Measurements from ENCODE around the gene TBC1D8. TPM values are rescaled to one million over a fixed set of nuclear protein-coding genes. Genes with fewer than 3 reads are reported as not detected.

Gene TBC1D8
- total and polyA plus RNA-seq, 9 of the 15 experiments (the other 6 are each of a cell fraction or from before 2014, with no cell fraction given), result 0.36 to 1.3 (median 0.82) TPM

DNA sequence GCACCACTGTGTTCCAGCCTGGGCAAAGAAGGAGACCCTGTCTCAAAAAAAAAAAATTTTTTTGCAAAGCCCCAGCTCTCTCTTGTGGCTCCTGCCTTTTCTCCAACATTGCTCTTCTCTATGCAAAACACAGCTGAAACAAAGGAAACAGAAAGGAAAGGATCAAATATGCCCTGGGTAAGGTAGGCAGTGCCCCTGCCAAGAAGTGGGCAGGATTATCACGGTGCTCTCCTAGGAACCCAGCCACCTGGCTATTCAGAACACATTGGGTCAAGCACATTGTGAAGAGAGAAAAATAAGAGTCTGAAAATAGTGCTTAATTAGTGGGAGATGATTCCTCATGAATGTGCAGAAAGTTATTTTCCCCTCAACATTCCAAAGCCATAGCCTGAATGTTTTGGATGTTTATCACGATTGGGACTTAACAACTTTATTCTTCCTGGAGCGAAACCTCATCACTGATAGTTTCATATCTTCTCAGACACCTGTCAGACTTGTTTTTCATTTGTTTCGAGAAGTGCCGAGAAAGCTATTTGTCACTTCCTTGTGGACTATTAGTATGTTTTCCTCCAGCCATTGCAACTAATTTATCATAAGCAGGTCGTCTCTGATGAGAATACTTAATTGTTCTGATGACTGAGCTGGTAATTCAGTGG, 191.8 kb downstream of the TBC1D8 start:
- ATAC-seq (no peak), DNase-seq (ENCODE audit: extremely low read depth in 1 of 4, low spot score in 3 of 4) (no peak), FAIRE-seq (no peak)
- intact Hi-C loops (cut with micrococcal nuclease) (no loop called here), in situ Hi-C loops (cut with MboI) (no loop called here)
- H3K4me1 ChIP-seq (replicated peaks in 1 of 2; ENCODE audit: control insufficient read depth in 2 of 2, insufficient read depth in 2 of 2, low read length in 2 of 2), result no peaks in the 10 kb centered on the region
- H3K79me2 ChIP-seq (ENCODE audit: control insufficient read depth, insufficient read depth, low read length), result no peaks in the 10 kb centered on the region
- no peak overlapping the region for H3K4me3 ChIP-seq
- ChIA-PET POLR2A (interaction anchor here (0.6 to 0.9 kb wide), 2 partner anchors 28 to 999 kb away, joined by 3 to 6 read pairs; no protein-coding TSS in a partner anchor), CTCF (ENCODE audit: low intra/inter-chr PET ratio) (no interaction called here)
- H3K9me3 ChIP-seq (replicated peaks; ENCODE audit: control insufficient read depth, insufficient read depth, low read depth, low read length), result no peaks in the 10 kb centered on the region
- no peak overlapping the region for H3K4me2 ChIP-seq (ENCODE audit: insufficient read depth, low read length)
- H4K20me1 ChIP-seq (replicated peaks; ENCODE audit: control insufficient read depth, insufficient read depth, low read length), result no peaks in the 10 kb centered on the region
- under 1% methylated on average over 6 of the region's 6 CpGs for WGBS (ENCODE audit: insufficient coverage, low coverage, missing lambda C conversion rate)
- H3K9ac ChIP-seq (ENCODE audit: insufficient read depth in 1 of 2, low read depth in 2 of 2, low read length in 2 of 2), result no peak overlapping the region
- H3K27me3 ChIP-seq (ENCODE audit: control insufficient read depth in 2 of 2, insufficient read depth in 2 of 2, low read length in 2 of 2), result peaks cover 36 to 62% of the 10 kb centered on the region in 2 experiments
- no peak overlapping the region for H3K27ac ChIP-seq (ENCODE audit: extremely low read depth, low read depth, low read length)
- BruUV-seq (replicated peaks), result no TSS peak
- no peak overlapping the region for H2AFZ ChIP-seq (ENCODE audit: low read depth, low read length)
- no peaks in the 10 kb centered on the region for H3K36me3 ChIP-seq (ENCODE audit: control insufficient read depth, insufficient read depth, low read length)
- no peaks in the 10 kb centered on the region for H3K9me1 ChIP-seq (ENCODE audit: control insufficient read depth, insufficient read depth, low read length)
- TF ChIP-seq SMARCB1 (IDR thresholded peaks at IDR 0.05; ENCODE audit: insufficient read length, low read depth), result no peak
- TF ChIP-seq, protein P1, sequence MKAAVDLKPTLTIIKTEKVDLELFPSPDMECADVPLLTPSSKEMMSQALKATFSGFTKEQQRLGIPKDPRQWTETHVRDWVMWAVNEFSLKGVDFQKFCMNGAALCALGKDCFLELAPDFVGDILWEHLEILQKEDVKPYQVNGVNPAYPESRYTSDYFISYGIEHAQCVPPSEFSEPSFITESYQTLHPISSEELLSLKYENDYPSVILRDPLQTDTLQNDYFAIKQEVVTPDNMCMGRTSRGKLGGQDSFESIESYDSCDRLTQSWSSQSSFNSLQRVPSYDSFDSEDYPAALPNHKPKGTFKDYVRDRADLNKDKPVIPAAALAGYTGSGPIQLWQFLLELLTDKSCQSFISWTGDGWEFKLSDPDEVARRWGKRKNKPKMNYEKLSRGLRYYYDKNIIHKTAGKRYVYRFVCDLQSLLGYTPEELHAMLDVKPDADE (conservative IDR thresholded peaks at IDR 0.05; ENCODE audit: control insufficient read depth, low read depth, low read length), result no peak
- TF ChIP-seq USF1 (CRISPR knock-in tag; IDR thresholded peaks at IDR 0.05), result no peak
- TF ChIP-seq, protein P2, sequence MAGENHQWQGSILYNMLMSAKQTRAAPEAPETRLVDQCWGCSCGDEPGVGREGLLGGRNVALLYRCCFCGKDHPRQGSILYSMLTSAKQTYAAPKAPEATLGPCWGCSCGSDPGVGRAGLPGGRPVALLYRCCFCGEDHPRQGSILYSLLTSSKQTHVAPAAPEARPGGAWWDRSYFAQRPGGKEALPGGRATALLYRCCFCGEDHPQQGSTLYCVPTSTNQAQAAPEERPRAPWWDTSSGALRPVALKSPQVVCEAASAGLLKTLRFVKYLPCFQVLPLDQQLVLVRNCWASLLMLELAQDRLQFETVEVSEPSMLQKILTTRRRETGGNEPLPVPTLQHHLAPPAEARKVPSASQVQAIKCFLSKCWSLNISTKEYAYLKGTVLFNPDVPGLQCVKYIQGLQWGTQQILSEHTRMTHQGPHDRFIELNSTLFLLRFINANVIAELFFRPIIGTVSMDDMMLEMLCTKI (IDR thresholded peaks at IDR 0.05; ENCODE audit: partially characterized antibody), result no peak
- TF ChIP-seq CHCHD3 (CRISPR knock-in tag; IDR thresholded peaks at IDR 0.05), result no peak
- TF ChIP-seq, protein P3, sequence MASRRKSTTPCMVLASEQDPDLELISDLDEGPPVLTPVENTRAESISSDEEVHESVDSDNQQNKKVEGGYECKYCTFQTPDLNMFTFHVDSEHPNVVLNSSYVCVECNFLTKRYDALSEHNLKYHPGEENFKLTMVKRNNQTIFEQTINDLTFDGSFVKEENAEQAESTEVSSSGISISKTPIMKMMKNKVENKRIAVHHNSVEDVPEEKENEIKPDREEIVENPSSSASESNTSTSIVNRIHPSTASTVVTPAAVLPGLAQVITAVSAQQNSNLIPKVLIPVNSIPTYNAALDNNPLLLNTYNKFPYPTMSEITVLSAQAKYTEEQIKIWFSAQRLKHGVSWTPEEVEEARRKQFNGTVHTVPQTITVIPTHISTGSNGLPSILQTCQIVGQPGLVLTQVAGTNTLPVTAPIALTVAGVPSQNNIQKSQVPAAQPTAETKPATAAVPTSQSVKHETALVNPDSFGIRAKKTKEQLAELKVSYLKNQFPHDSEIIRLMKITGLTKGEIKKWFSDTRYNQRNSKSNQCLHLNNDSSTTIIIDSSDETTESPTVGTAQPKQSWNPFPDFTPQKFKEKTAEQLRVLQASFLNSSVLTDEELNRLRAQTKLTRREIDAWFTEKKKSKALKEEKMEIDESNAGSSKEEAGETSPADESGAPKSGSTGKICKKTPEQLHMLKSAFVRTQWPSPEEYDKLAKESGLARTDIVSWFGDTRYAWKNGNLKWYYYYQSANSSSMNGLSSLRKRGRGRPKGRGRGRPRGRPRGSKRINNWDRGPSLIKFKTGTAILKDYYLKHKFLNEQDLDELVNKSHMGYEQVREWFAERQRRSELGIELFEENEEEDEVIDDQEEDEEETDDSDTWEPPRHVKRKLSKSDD (conservative IDR thresholded peaks at IDR 0.05; ENCODE audit: low read length), result no peak
- TF ChIP-seq ZNF76 (CRISPR knock-in tag; IDR thresholded peaks at IDR 0.05; ENCODE audit: borderline replicate concordance), result no peak
- TF ChIP-seq ZEB2 (IDR thresholded peaks at IDR 0.05), result no peak
- no peak for TF ChIP-seq ZNF354B (CRISPR knock-in tag; IDR thresholded peaks at IDR 0.05)
- TF ChIP-seq TARDBP (IDR thresholded peaks at IDR 0.05), result no peak
- TF ChIP-seq NR2F6 (CRISPR knock-in tag; IDR thresholded peaks at IDR 0.05), result no peak
- no peak for TF ChIP-seq PPARD (CRISPR knock-in tag; IDR thresholded peaks at IDR 0.05)

All from K562 (cell line).